Measurements from ENCODE around the gene MLEC.

- TF ChIP-seq CTCF (IDR thresholded peaks at IDR 0.05) (no peak), EZH2 (IDR thresholded peaks at IDR 0.05) (no peak), EZH2phosphoT487 (IDR thresholded peaks at IDR 0.05) (no peak)
Observed at GRCh38 chr12:120685522-120685921, 1.4 kb upstream of the MLEC start.

Measured in neural progenitor cell (in vitro differentiated cells).